MM.1S (cell line): ENCODE data around the gene FRMD1.

Experiments used
- DNase-seq: peaks from one replicate; pipeline ENCODE4 v3.0.0-alpha.2; 2015
- H2AFZ ChIP-seq: fragments of 300-600 bp; sonication (generic); 2 replicates; pipeline ENCODE4 v1.6.0; 2016; ENCODE audit warnings: antibody characterized with exemption, low read length
- H3F3A ChIP-seq: fragments of 300-600 bp; sonication (generic); 2 replicates; pipeline ENCODE4 v1.6.1; 2016; ENCODE audit warnings: mild to moderate bottlenecking, antibody characterized with exemption, low read length, moderate library complexity, mixed read lengths; ENCODE audit not compliant: insufficient read depth
- H3K27ac ChIP-seq: fragments of 300-600 bp; sonication (generic); 2 replicates; pipeline ENCODE4 v1.5.1; 2016; ENCODE audit warnings: mild to moderate bottlenecking, low read length
- H3K27me3 ChIP-seq: fragments of 300-600 bp; sonication (generic); replicated peaks from 2 replicates; pipeline ENCODE4 v1.6.0; 2016; ENCODE audit warnings: low read length; ENCODE audit not compliant: insufficient read depth
- H3K36me3 ChIP-seq: fragments of 300-600 bp; sonication (generic); replicated peaks from 2 replicates; pipeline ENCODE4 v1.6.1; 2016; ENCODE audit warnings: mild to moderate bottlenecking, low read length, mixed read lengths; ENCODE audit not compliant: insufficient read depth
- H3K4me1 ChIP-seq: fragments of 300-600 bp; sonication (generic); 2 replicates; pipeline ENCODE4 v1.6.1; 2016; ENCODE audit warnings: low read length, mixed read lengths
- H3K4me2 ChIP-seq: fragments of 300-600 bp; sonication (generic); 2 replicates; pipeline ENCODE4 v1.6.0; 2016; ENCODE audit warnings: low read depth, low read length
- H3K4me3 ChIP-seq: fragments of 300-600 bp; sonication (generic); 2 replicates; pipeline ENCODE4 v1.5.1; 2016; ENCODE audit warnings: low read length, mixed read lengths
- H3K79me2 ChIP-seq: fragments of 300-600 bp; sonication (generic); 2 replicates; pipeline ENCODE4 v1.6.1; 2016; ENCODE audit warnings: mixed run types, low read length, mixed read lengths
- H3K9ac ChIP-seq: fragments of 300-600 bp; sonication (generic); 2 replicates; pipeline ENCODE4 v1.6.1; 2016; ENCODE audit warnings: low read length, mixed read lengths
- H3K9me2 ChIP-seq: fragments of 300-600 bp; sonication (generic); replicated peaks from 2 replicates; pipeline ENCODE4 v1.6.1; 2016; ENCODE audit warnings: mild to moderate bottlenecking, low read length, mixed read lengths; ENCODE audit not compliant: insufficient read depth
- H3K9me3 ChIP-seq: fragments of 300-600 bp; sonication (generic); replicated peaks from 2 replicates; pipeline ENCODE4 v1.6.1; 2016; ENCODE audit warnings: mild to moderate bottlenecking, low read length, mixed read lengths; ENCODE audit not compliant: insufficient read depth
- H4K20me1 ChIP-seq: fragments of 300-600 bp; sonication (generic); 2 replicates; pipeline ENCODE4 v1.6.1; 2016; ENCODE audit warnings: mild to moderate bottlenecking, low read length, moderate library complexity, mixed read lengths; ENCODE audit not compliant: insufficient read depth
- CTCF ChIP-seq: fragments of 300-600 bp; sonication (generic); IDR thresholded peaks from 2 replicates; pipeline ENCODE4 v1.5.1; 2016; ENCODE audit warnings: antibody characterized with exemption, low read length, mixed read lengths
- EZH2 ChIP-seq: fragments of 300-600 bp; sonication (generic); optimal IDR thresholded peaks from 2 replicates; pipeline ENCODE3; 2017; ENCODE audit warnings: low read depth, mild to moderate bottlenecking, antibody characterized with exemption, low read length, mixed read lengths
- EZH2phosphoT487 ChIP-seq: fragments of 300-600 bp; sonication (generic); IDR thresholded peaks from 2 replicates; pipeline ENCODE4 v1.6.1; 2018; ENCODE audit warnings: antibody characterized with exemption, low read length

FRMD1 gene

DNA sequence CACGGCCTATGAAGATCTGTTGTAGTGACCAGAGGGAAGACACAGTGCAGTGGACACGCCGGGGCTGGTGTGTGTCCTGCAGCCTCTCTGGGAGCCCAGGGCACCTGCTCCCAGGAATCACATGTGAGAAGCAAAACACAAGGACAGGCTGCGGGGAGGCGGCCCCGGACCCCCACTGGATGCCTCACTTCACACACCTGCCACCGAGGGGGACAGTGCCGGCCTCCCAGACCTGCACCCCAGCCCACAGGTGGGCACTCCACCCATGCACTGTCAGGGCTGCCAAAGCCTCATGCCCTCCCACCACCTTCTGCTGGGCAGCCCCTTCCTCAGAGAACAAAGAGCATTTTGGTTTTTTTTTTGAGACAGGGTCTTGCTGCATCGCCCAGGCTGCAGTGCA, 27.4 kb downstream of the FRMD1 start:
- Histone ChIP-seq H4K20me1 (no peaks in the 10 kb centered on the region), H3K27me3 (no peaks in the 10 kb centered on the region; the same call in 1 of the 2 replicates), H3K79me2 (no peaks in the 10 kb centered on the region), H3F3A (no peaks in the 10 kb centered on the region), H3K4me3 (no peak overlapping the region), H3K9me3 (no peaks in the 10 kb centered on the region), H3K9me2 (no peaks in the 10 kb centered on the region), H3K9ac (no peak overlapping the region), H2AFZ (no peak overlapping the region), H3K27ac (no peak overlapping the region), H3K36me3 (no peaks in the 10 kb centered on the region), H3K4me1 (no peaks in the 10 kb centered on the region), H3K4me2 (no peak overlapping the region)
- TF ChIP-seq CTCF (no peak), EZH2 (no peak), EZH2phosphoT487 (no peak)
- no peak for DNase-seq

DNA sequence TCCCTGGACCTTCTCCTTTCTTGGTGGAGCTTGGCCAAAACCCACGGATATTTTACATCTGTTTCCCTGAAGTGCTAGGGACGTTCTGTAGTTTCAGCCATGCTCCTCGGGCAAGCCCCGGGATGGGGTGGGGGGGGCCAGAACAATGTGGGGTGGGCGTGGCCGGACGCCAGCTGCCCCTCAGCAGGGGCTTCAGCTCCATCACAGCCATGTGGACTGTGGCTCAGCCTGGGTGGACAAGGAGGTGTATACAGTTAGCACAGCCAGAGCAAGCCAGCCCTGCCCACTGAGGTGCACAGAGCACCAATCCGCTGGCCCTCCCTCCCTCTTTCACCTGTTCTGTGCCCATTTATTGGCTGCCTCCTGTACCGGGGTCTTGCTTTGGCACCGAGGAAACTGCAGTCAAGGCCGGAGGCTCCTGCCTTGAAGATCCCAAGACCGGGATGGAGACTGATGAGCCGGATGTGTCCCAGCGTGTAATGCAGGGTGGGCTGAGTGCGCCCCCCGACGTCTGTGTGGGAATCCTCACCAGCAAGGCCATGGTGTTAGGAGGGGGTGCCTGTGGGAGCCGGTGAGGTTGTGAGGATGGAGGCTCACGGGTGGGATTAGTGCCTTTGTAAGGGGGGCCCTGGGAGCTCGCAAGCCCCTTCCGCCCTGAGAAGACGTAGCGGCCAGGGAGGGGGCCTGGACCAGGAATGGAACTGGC, 28.0 kb downstream of the FRMD1 start:
- Histone ChIP-seq H3K36me3 (no peaks in the 10 kb centered on the region), H3K4me3 (no peak overlapping the region), H3K4me2 (no peak overlapping the region), H3K9me3 (no peaks in the 10 kb centered on the region), H3K27ac (no peak overlapping the region), H4K20me1 (no peaks in the 10 kb centered on the region), H3K9me2 (no peaks in the 10 kb centered on the region), H3K4me1 (no peaks in the 10 kb centered on the region), H3K9ac (no peak overlapping the region), H3K79me2 (no peaks in the 10 kb centered on the region), H2AFZ (no peak overlapping the region), H3F3A (no peaks in the 10 kb centered on the region), H3K27me3 (no peaks in the 10 kb centered on the region; the same call in 1 of the 2 replicates)
- TF ChIP-seq CTCF (no peak), EZH2 (no peak), EZH2phosphoT487 (no peak)
- DNase-seq = no peak

DNA sequence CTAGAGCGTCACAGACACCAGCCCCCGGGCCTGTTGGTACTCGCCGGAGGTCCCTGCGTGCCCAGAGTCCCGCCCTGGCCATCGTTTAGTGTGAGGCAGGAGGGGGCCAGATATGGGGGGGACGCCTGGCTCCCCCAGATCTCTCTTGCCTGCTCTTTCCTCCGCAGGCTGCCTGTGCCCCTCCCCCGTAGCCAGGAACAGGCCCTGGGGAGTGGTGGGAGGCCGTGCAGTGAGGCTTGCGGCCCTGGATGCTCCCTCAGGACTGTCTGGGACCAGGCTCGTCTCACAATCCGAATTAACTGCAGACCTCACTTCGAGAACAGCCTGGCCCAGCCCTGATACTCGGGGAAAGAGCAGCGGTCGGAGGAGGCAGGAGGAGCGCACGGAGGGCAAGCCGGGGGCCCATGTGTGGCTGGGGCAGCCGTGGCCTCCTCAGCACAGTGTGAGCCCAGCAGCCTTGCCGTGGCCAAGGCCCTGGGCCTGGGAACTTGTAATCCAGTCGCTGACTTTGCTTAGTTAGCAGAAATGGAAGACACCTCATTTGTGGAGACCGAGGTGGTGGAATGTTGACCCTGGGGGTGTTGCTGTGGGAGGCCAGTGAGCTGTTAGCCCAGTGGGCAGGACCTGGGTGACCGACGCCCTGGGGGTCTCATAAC, 28.7 kb downstream of the FRMD1 start:
- H3K79me2 ChIP-seq = no peaks in the 10 kb centered on the region
- H4K20me1 ChIP-seq = no peaks in the 10 kb centered on the region
- no peaks in the 10 kb centered on the region for H3K9me3 ChIP-seq
- no peaks in the 10 kb centered on the region for H3K4me1 ChIP-seq
- H3K27ac ChIP-seq = no peak overlapping the region
- H3K4me3 ChIP-seq = no peak overlapping the region
- no peaks in the 10 kb centered on the region; the same call in 1 of the 2 replicates for H3K27me3 ChIP-seq
- no peaks in the 10 kb centered on the region for H3K36me3 ChIP-seq
- DNase-seq = no peak
- H3K9ac ChIP-seq = no peak overlapping the region
- no peak overlapping the region for H2AFZ ChIP-seq
- H3K4me2 ChIP-seq = no peak overlapping the region
- no peaks in the 10 kb centered on the region for H3F3A ChIP-seq
- TF ChIP-seq EZH2phosphoT487 (no peak), EZH2 (no peak), CTCF (no peak)
- no peaks in the 10 kb centered on the region for H3K9me2 ChIP-seq
